K562 (cell line): ENCODE measurements around the gene TP73. TPM values are rescaled to one million over a fixed set of nuclear protein-coding genes. Genes with fewer than 3 reads are reported as not detected.

Experiments used
- BACH1 ChIP-seq: fragments of 200-800 bp; sonication (Bioruptor generic); IDR thresholded peaks from 2 replicates; pipeline ENCODE4 v1.6.1; 2016; ENCODE audit warnings: missing genetic modification characterization, missing compliant biosample characterization
- CHD1 ChIP-seq: fragments of 200-600 bp; sonication (generic); IDR thresholded peaks from one replicate; pipeline ENCODE4 v1.6.1; 2012; ENCODE audit warnings: mild to moderate bottlenecking, moderate library complexity, low read length, inconsistent platforms
- CREB1 ChIP-seq, 2 experiments: sonication (generic) in 1 of 2; formaldehyde crosslinking in 1 of 2; IDR thresholded peaks; 2 replicates each; pipeline versions ENCODE4 v1.6.1 to v1.8.0; 2012 to 2022; ENCODE audit warnings: inconsistent platforms in 1 of 2, mild to moderate bottlenecking in 1 of 2, missing genetic modification reagents in 1 of 2, moderate library complexity in 1 of 2
- DACH1 ChIP-seq: fragments of 450-650 bp; IDR thresholded peaks from 2 replicates; pipeline ENCODE4 v1.6.1; 2018; ENCODE audit not compliant: partially characterized antibody
- MTA1 ChIP-seq: fragments of 450-650 bp; IDR thresholded peaks from 2 replicates; pipeline ENCODE4 v1.6.1; 2017; ENCODE audit warnings: borderline replicate concordance
- RBM17 ChIP-seq: fragments of 200-400 bp; formaldehyde crosslinking; IDR thresholded peaks from 2 replicates; pipeline ENCODE4 v1.6.1; 2017; ENCODE audit warnings: low read depth, mild to moderate bottlenecking, low read length, borderline replicate concordance
- RCOR1 ChIP-seq, 2 experiments: IDR thresholded peaks; 2 replicates each; pipeline ENCODE4 v1.6.1; 2012; ENCODE audit warnings: low read depth in 2 of 2, low read length in 2 of 2, borderline replicate concordance in 1 of 2, improper control_type of control experiment in 1 of 2
- ZNF134 ChIP-seq: fragments of 250-450 bp; sonication (Bioruptor Pico); conservative IDR thresholded peaks from 2 replicates; pipeline ENCODE4 v1.4.0; 2020
- ZNF23 ChIP-seq: fragments of 250-450 bp; sonication (Bioruptor Pico); IDR thresholded peaks from 2 replicates; pipeline ENCODE4 v1.4.0; 2020; ENCODE audit warnings: mild to moderate bottlenecking
- polyA plus RNA-seq, 8 experiments: library from polyadenylated mRNA; depleted of rRNA in 4 of 8; stranded (reverse) in 5 of 8; unstranded in 3 of 8; fragments of >200 nt; fragmentation: Nextera tagmentation in 2 of 8; fragmentation: Illumina TruSeq in 1 of 8; extraction: Ambion mirVana in 2 of 8; extraction: Trizol in 1 of 8; gene quantifications; 2 replicates each; pipeline versions ENCODE4 v1.2.1 to v1.2.3, GENCODE V29; 2011 to 2014; ENCODE audit warnings: inconsistent platforms in 1 of 8, missing spikeins in 1 of 8
- total RNA-seq, 7 experiments: library from RNA; depleted of rRNA in 6 of 7; stranded (reverse); fragments of >200 nt in 6 of 7; fragmentation: Illumina TruSeq in 2 of 7; extraction: Trizol in 2 of 7; gene quantifications; 2 replicates each; pipeline versions ENCODE4 v1.2.1 to v1.2.3, GENCODE V29; 2011 to 2021; ENCODE audit warnings: low replicate concordance in 1 of 7
- TF ChIP-seq, protein P1 (sequence below), 2 experiments: fragments of 450-650 bp; IDR thresholded peaks; 2 replicates each; pipeline ENCODE4 v1.6.1; 2016; ENCODE audit warnings: mild to moderate bottlenecking in 2 of 2, borderline replicate concordance in 1 of 2, low read depth in 1 of 2, moderate library complexity in 1 of 2
- TF ChIP-seq, protein P2 (sequence below): fragments of 450-650 bp; IDR thresholded peaks from 2 replicates; pipeline ENCODE4 v1.6.1; 2016; ENCODE audit warnings: borderline replicate concordance
- TF ChIP-seq, protein P3 (sequence below): fragments of 250-450 bp; sonication (Bioruptor Pico); IDR thresholded peaks from 2 replicates; pipeline ENCODE4 v1.4.0; 2020; ENCODE audit warnings: borderline replicate concordance
- TF ChIP-seq, protein P4 (sequence below): fragments of 250-450 bp; sonication (Bioruptor Pico); IDR thresholded peaks from 2 replicates; pipeline ENCODE4 v1.4.0; 2020; ENCODE audit warnings: mild to moderate bottlenecking

Gene TP73
- total and polyA plus RNA-seq, 9 of the 15 experiments (the other 6 are each of a cell fraction or from before 2014, with no cell fraction given) = 0.07 to 1.6 (median 0.40) TPM; not detected in 2

DNA sequence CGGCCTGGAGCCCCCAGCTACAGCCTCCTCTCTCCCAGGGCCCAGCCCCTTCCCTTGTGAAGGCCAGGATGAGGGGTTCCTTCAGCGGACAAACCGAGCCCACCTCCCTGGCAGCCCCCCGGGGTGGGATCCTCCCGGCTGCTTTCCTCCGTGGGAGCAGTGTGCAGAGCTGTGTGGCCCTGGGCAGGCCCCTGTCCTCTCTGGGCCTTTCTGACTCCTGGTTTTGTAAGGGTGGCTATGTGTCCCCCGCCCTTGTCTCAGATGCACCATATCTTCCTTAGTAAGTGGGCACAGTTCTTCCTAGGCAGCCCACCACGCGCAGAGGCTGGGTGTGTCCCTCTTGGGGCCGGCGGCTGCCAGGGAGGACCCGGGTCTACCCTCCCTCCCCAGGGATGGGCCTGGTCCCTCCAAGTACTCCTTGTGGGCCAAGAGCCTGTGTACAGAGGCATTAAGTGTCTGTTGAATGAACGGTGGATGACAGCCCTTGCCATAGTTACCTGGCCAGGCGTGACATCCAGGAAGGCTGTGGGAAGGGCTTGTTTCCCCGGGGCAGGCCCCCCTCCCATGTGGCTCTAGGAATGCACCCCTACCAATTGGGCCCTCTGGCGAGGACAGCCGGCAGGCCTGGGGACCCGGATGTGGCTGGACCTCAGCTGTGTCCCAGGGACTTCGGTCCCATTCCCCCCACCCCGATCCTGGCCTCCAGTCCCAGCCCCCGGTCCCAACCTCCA lies 124.1 kb downstream of the TP73 start (continued):
- TF ChIP-seq, protein P1, sequence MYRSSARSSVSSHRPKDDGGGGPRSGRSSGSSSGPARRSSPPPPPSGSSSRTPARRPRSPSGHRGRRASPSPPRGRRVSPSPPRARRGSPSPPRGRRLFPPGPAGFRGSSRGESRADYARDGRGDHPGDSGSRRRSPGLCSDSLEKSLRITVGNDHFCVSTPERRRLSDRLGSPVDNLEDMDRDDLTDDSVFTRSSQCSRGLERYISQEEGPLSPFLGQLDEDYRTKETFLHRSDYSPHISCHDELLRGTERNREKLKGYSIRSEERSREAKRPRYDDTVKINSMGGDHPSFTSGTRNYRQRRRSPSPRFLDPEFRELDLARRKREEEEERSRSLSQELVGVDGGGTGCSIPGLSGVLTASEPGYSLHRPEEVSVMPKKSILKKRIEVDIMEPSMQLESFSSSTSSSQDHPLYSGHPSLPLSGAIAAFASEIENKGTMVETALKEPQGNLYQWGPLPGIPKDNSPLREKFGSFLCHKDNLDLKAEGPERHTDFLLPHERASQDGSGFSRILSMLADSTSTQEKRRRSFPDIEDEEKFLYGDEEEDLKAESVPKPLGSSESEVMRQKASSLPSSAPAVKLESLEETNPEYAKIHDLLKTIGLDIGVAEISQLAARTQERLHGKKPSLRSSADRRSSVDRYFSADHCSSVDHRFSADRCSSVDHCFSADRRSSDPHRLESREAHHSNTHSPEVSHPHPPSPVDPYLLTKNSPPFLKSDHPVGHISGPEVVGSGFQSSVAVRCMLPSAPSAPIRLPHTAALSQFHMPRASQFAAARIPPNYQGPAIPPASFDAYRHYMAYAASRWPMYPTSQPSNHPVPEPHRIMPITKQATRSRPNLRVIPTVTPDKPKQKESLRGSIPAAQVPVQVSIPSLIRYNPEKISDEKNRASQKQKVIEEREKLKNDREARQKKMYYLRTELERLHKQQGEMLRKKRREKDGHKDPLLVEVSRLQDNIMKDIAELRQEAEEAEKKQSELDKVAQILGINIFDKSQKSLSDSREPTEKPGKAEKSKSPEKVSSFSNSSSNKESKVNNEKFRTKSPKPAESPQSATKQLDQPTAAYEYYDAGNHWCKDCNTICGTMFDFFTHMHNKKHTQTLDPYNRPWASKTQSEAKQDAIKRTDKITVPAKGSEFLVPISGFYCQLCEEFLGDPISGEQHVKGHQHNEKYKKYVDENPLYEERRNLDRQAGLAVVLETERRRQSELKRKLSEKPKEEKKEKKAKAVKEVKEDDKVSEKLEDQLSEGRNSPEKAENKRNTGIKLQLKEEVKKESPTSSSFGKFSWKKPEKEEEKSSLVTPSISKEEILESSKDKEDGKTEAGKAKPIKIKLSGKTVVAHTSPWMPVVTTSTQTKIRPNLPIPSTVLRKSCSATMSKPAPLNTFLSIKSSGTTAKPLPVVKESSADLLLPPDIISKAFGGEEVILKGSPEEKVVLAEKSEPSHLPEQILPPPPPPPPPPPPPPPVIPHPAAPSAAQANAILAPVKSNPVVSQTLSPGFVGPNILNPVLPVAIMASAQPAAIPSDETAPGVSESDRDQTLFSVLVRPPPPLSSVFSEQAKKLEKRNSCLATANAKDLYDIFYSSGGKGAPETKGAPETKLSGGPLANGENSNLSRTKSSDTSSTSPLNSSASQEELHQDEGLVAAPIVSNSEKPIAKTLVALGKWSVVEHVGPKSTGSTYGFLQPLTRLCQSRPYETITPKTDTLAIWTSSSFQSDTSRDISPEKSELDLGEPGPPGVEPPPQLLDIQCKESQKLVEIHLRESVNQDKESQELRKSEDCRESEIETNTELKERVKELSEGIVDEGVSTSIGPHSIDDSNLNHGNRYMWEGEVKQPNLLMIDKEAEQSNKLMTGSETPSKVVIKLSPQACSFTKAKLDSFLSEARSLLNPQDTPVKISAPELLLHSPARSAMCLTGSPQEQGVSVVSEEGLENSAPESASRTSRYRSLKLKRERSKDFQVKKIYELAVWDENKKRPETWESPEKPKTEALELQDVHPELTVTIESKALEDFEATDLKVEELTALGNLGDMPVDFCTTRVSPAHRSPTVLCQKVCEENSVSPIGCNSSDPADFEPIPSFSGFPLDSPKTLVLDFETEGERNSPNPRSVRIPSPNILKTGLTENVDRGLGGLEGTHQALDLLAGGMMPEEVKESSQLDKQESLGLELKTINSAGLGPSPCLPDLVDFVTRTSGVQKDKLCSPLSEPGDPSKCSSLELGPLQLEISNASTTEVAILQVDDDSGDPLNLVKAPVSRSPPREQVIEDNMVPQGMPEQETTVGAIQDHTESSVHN (IDR thresholded peaks at IDR 0.05; ENCODE audit: borderline replicate concordance in 1 of 2, low read depth in 1 of 2) = no peak
- TF ChIP-seq, protein P2, sequence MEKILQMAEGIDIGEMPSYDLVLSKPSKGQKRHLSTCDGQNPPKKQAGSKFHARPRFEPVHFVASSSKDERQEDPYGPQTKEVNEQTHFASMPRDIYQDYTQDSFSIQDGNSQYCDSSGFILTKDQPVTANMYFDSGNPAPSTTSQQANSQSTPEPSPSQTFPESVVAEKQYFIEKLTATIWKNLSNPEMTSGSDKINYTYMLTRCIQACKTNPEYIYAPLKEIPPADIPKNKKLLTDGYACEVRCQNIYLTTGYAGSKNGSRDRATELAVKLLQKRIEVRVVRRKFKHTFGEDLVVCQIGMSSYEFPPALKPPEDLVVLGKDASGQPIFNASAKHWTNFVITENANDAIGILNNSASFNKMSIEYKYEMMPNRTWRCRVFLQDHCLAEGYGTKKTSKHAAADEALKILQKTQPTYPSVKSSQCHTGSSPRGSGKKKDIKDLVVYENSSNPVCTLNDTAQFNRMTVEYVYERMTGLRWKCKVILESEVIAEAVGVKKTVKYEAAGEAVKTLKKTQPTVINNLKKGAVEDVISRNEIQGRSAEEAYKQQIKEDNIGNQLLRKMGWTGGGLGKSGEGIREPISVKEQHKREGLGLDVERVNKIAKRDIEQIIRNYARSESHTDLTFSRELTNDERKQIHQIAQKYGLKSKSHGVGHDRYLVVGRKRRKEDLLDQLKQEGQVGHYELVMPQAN = no peak
- TF ChIP-seq RCOR1 (IDR thresholded peaks at IDR 0.05; ENCODE audit: borderline replicate concordance in 1 of 2, low read depth in 2 of 2, low read length in 2 of 2) (no peak), BACH1 (tag) (no peak), MTA1 (no peak), RBM17 (no peak), CREB1 (IDR thresholded peaks at IDR 0.05) (0 out of 2 replicates have a peak, but pooled peaks have one; percentile 7), CREB1 (CRISPR knock-in tag; IDR thresholded peaks at IDR 0.05) (no peak), ZNF23 (CRISPR knock-in tag) (no peak), DACH1 (no peak), ZNF134 (CRISPR knock-in tag) (0 out of 2 replicates have a peak, but pooled peaks have one; percentile 6), CHD1 (no peak)
- TF ChIP-seq, protein P3, sequence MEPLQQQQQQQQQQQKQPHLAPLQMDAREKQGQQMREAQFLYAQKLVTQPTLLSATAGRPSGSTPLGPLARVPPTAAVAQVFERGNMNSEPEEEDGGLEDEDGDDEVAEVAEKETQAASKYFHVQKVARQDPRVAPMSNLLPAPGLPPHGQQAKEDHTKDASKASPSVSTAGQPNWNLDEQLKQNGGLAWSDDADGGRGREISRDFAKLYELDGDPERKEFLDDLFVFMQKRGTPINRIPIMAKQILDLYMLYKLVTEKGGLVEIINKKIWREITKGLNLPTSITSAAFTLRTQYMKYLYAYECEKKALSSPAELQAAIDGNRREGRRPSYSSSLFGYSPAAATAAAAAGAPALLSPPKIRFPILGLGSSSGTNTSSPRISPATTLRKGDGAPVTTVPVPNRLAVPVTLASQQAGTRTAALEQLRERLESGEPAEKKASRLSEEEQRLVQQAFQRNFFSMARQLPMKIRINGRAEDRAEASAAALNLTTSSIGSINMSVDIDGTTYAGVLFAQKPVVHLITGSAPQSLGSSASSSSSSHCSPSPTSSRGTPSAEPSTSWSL = no peak
- TF ChIP-seq, protein P4, sequence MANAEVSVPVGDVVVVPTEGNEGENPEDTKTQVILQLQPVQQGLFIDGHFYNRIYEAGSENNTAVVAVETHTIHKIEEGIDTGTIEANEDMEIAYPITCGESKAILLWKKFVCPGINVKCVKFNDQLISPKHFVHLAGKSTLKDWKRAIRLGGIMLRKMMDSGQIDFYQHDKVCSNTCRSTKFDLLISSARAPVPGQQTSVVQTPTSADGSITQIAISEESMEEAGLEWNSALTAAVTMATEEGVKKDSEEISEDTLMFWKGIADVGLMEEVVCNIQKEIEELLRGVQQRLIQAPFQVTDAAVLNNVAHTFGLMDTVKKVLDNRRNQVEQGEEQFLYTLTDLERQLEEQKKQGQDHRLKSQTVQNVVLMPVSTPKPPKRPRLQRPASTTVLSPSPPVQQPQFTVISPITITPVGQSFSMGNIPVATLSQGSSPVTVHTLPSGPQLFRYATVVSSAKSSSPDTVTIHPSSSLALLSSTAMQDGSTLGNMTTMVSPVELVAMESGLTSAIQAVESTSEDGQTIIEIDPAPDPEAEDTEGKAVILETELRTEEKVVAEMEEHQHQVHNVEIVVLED (CRISPR knock-in tag) = no peak
